ENCODE measurements around the gene ERVFRD-1. TPM values are rescaled to one million over a fixed set of nuclear protein-coding genes. Genes with fewer than 3 reads are reported as not detected.

Gene ERVFRD-1
- total RNA-seq, 1 experiment from 2014 or later, result not detected

GRCh38 chr6:11066505-11067347 lies 44.8 kb downstream of the ERVFRD-1 start (continued):
- TF ChIP-seq ATF6 (CRISPR knock-in tag; IDR thresholded peaks at IDR 0.05) (no peak), AR (CRISPR knock-in tag; IDR thresholded peaks at IDR 0.05) (no peak), ELF4 (CRISPR knock-in tag; IDR thresholded peaks at IDR 0.05; ENCODE audit: low read depth) (no peak), TEAD4 (CRISPR knock-in tag; IDR thresholded peaks at IDR 0.05) (no peak), ATF2 (CRISPR knock-in tag; IDR thresholded peaks at IDR 0.05; ENCODE audit: borderline replicate concordance, low read depth) (no peak), PRRX2 (CRISPR knock-in tag; IDR thresholded peaks at IDR 0.05) (no peak), CREB1 (CRISPR knock-in tag; IDR thresholded peaks at IDR 0.05) (no peak), E2F5 (CRISPR knock-in tag; IDR thresholded peaks at IDR 0.05) (no peak), ZNF281 (CRISPR knock-in tag; IDR thresholded peaks at IDR 0.05) (no peak), ZNF138 (CRISPR knock-in tag; conservative IDR thresholded peaks at IDR 0.05) (no peak), KAT7 (CRISPR knock-in tag; IDR thresholded peaks at IDR 0.05; ENCODE audit: borderline replicate concordance) (no peak)

- no peaks in the 10 kb centered on the region for H3K27me3 Mint-ChIP-seq (ENCODE audit: low read depth)
- CTCF ChIA-PET, result interaction anchor here (1.5 to 5.2 kb wide), 3 partner anchors 111 to 179 kb away, joined by 4 to 34 read pairs (median 4); partner anchors contain the start of gene SYCP2L
- peak overlapping the region; percentile 41; the same call in 1 of the 2 replicates for H3K27ac Mint-ChIP-seq
- ATAC-seq (peak; percentile 67), DNase-seq (ENCODE audit: low spot score) (no peak)
- H3K4me1 Mint-ChIP-seq, result peaks cover 4% of the 10 kb centered on the region
- no peaks in the 10 kb centered on the region for H3K9me3 Mint-ChIP-seq
- H3K4me3 Mint-ChIP-seq, result no peak overlapping the region
- POLR2A ChIA-PET, result interaction anchor here (0.6 kb wide), 1 partner anchor 105 kb away, joined by 5 read pairs; no protein-coding TSS in a partner anchor
- H3K36me3 Mint-ChIP-seq, result no peaks in the 10 kb centered on the region
- TF ChIP-seq ZNF396 (CRISPR knock-in tag; IDR thresholded peaks at IDR 0.05; ENCODE audit: borderline replicate concordance) (no peak), HMGXB4 (CRISPR knock-in tag; IDR thresholded peaks at IDR 0.05) (no peak), SOX15 (CRISPR knock-in tag; IDR thresholded peaks at IDR 0.05) (no peak), ZNF219 (CRISPR knock-in tag; IDR thresholded peaks at IDR 0.05; ENCODE audit: borderline replicate concordance) (no peak), CDX4 (CRISPR knock-in tag; IDR thresholded peaks at IDR 0.05; ENCODE audit: borderline replicate concordance) (no peak), NR1H2 (CRISPR knock-in tag; IDR thresholded peaks at IDR 0.05) (no peak), MXD4 (CRISPR knock-in tag; IDR thresholded peaks at IDR 0.05; ENCODE audit: borderline replicate concordance) (no peak), ATF3 (CRISPR knock-in tag; conservative IDR thresholded peaks at IDR 0.05) (no peak)
Observed at GRCh38 chr6:11065436-11066202, 45.9 kb downstream of the ERVFRD-1 start.

All from WTC11 (cell line).